Testis (tissue), 5 donors: ENCODE results near the gene TMEM63B. TPM values are rescaled to one million over a fixed set of nuclear protein-coding genes. Genes with fewer than 3 reads are reported as not detected.

Experiments
- DNase-seq: peaks from one replicate; pipeline ENCODE4 v3.0.0-alpha.2; 2019
- H3K27ac ChIP-seq, 2 donors: fragments of 200-600 bp; sonication (generic); one replicate each; pipeline ENCODE4 v1.5.1; 2019
- H3K27me3 ChIP-seq: fragments of 200-600 bp; sonication (generic); one replicate; pipeline ENCODE4 v1.5.1; 2019
- H3K36me3 ChIP-seq: fragments of 200-600 bp; sonication (generic); one replicate; pipeline ENCODE4 v1.5.1; 2017; ENCODE audit warnings: low read depth; ENCODE audit errors: missing control alignments
- H3K4me1 ChIP-seq: fragments of 200-600 bp; sonication (generic); one replicate; pipeline ENCODE4 v1.5.1; 2019
- H3K4me3 ChIP-seq, 2 donors: fragments of 200-600 bp; sonication (generic); one replicate each; pipeline ENCODE4 v1.5.1; 2017 to 2019
- H3K9me3 ChIP-seq: fragments of 200-600 bp; sonication (generic); one replicate; pipeline ENCODE4 v1.5.1; 2017
- CTCF ChIP-seq, 3 experiments: fragments of 450-650 bp in 2 of 3; fragments of 200-600 bp in 1 of 3; sonication (generic) in 1 of 3; IDR thresholded peaks; one replicate each; pipeline ENCODE4 v1.5.1; 2016 to 2019; ENCODE audit warnings: antibody characterized with exemption in 3 of 3, mild to moderate bottlenecking in 2 of 3, moderate library complexity in 1 of 3
- POLR2A ChIP-seq: fragments of 450-650 bp; IDR thresholded peaks from one replicate; pipeline ENCODE4 v1.6.1; 2017; ENCODE audit warnings: antibody characterized with exemption, mild to moderate bottlenecking, moderate library complexity
- WGBS, 2 donors: methylation state at CpG; one replicate each; pipeline ENCODE4 v1.1.5; 2018; 5-methylcytosine and 5-hydroxymethylcytosine counted together
- intact Hi-C: fragments of 100-400 bp; cut with DNase I; formaldehyde crosslinking; loops from one replicate; pipeline ENCODE4 v1.15.1; 2023; ENCODE audit warnings: low total_unique reads
- long read RNA-seq, 2 donors: transcript quantifications; one replicate each; lab custom pipeline, GENCODE V29; 2026
- polyA plus RNA-seq: library from polyadenylated mRNA; stranded (reverse); fragments of 350-450 nt; fragmentation: Illumina TruSeq; extraction: RNeasy Lipid Tissue Mini Kit (QIAGEN cat#74804); gene quantifications from one replicate; pipeline ENCODE4 v1.2.3, GENCODE V29; 2014; ENCODE audit warnings: low read depth, low replicate concordance; ENCODE audit not compliant: insufficient read depth
- total RNA-seq, 2 donors: library from RNA; depleted of rRNA; stranded (reverse); fragments of >200 nt; gene quantifications; one replicate each; pipeline ENCODE4 v1.2.3, GENCODE V29; 2016

TMEM63B gene
- total RNA-seq, result 100 to 1,000 TPM; 139 to 170 TPM
- polyA plus RNA-seq, result 79.0 TPM
- long read RNA-seq, donor 1, partial matches to known transcripts, result 0 of 2 reads
- long read RNA-seq, donor 1, other reads (novel, unspliced or antisense), result 0 of 2 reads
- long read RNA-seq, donor 2, partial matches to known transcripts, result 18 of 19 reads
- long read RNA-seq, donor 2, other reads (novel, unspliced or antisense), result 0 of 19 reads

DNA sequence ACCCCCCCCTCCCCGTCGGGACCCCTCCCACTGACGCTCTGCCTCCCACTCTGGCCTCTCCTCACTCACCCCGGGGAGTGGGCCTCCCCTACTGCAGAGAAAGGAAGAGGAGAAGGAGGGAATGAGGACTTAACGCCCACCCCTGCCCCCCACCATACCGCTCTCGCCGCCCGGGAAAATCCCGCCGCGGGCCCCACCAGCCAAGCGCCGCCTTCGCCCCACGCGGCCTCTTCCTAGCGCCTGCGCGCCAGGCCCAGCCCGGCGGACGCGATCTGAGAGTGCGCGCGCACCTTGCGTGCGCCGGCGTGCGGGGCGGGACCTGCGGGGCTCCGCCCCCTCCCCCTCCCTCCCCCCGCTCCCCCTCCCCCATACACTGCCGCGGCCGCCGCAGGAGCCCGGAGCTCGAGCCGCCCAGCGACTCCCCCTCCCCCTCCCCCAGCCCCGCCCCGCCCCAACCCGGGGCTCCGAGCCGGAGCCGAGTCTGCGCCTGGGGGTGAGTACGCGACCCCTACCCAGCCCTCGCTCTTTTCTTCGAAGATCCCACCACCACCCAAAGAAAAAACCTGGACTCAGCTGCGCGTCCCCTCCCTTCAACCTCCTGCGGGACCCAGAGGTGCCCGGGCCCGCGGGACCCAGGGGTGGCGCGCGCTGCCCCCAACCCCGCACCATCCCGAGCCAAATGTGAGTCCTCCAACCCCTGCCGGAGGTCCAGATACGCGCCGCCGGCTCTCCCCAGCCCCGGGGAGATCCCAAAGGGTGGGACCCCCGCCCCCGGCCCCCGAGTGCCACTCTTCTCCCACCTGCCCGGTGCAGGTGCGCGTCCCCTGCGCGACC lies at the start of gene TMEM63B, which contains the start of gene MRPL14:
TSS of gene TMEM63B (plus strand) at position 369 of the 834 bp plus-strand sequence. CDS start 7,031 bp downstream, outside the sequence.
TSS of gene MRPL14 (minus strand) at position 267 of the 834 bp plus-strand sequence. CDS start 10,841 bp downstream, outside the sequence.
- TF ChIP-seq POLR2A (peak; percentile 55), CTCF (IDR thresholded peaks at IDR 0.05) (no peak)
- Histone ChIP-seq H3K4me1 (peaks cover 35% of the 10 kb centered on the region), H3K36me3 (no peaks in the 10 kb centered on the region), H3K27ac (peak within 1 kb of the TSS; percentile 83 to 88), H3K9me3 (no peaks in the 10 kb centered on the region), H3K4me3 (peak within 1 kb of the TSS; percentile 86 to 89), H3K27me3 (no peaks in the 10 kb centered on the region)
- intact Hi-C loops, result no loop called here
- WGBS, 2 donors, result 0% methylated on average over 10 to 57 of the region's 80 CpGs
- DNase-seq, result peak; percentile 87

- no peak overlapping the region for H3K27ac ChIP-seq
- H3K4me3 ChIP-seq, result no peak overlapping the region
- no peaks in the 10 kb centered on the region for H3K27me3 ChIP-seq
- no peaks in the 10 kb centered on the region for H3K36me3 ChIP-seq
- DNase-seq, result no peak
- intact Hi-C loops, result loop anchor here (10.0 kb wide), 1 partner anchor 414 kb away; no protein-coding TSS in a partner anchor
- 97 to 98% methylated on average over 6 of the region's 6 CpGs for WGBS, 2 donors
- no peaks in the 10 kb centered on the region for H3K9me3 ChIP-seq
- H3K4me1 ChIP-seq, result peaks cover 23% of the 10 kb centered on the region
- TF ChIP-seq CTCF (IDR thresholded peaks at IDR 0.05) (no peak), POLR2A (no peak)
Observed at GRCh38 chr6:44078219-44078826, 49.0 kb upstream of the TMEM63B start.

GRCh38 chr6:44078827-44079671 lies 48.3 kb upstream of the TMEM63B start:
- Histone ChIP-seq H3K4me1 (peaks cover 16% of the 10 kb centered on the region), H3K9me3 (no peaks in the 10 kb centered on the region), H3K4me3 (no peak overlapping the region), H3K27ac (no peak overlapping the region), H3K36me3 (no peaks in the 10 kb centered on the region), H3K27me3 (no peaks in the 10 kb centered on the region)
- peak; percentile 80 for DNase-seq
- WGBS, 2 donors, result 39 to 46% methylated on average over 8 of the region's 8 CpGs
- intact Hi-C loops, result loop anchor here (10.0 kb wide), 1 partner anchor 414 kb away; no protein-coding TSS in a partner anchor
- no peak for TF ChIP-seq POLR2A
- peak; percentile 86 to 97 (median 92) for TF ChIP-seq CTCF (IDR thresholded peaks at IDR 0.05)

DNA sequence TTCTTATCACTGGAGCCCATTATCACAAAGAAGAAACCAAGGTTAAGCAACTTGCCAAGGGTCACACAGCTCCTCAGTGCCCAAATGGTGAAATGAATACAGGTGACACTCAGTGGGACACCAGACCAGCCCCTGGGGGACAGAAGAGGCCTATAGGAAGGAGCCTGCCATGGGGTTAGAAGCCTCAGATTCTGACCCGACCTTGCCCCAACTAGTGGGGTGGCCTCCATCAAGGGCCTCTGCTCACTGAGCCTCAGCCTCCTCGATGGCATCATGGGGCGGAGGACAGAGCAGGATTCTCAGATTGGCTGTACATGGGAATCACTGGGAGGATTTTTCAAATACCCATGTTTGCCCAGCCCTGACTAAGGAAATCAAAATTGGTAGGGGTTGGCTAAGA lies 47.7 kb upstream of the TMEM63B start:
- intact Hi-C loops, result loop anchor here (10.0 kb wide), 1 partner anchor 415 kb away; no protein-coding TSS in a partner anchor
- H3K4me1 ChIP-seq, result peaks cover 11% of the 10 kb centered on the region
- no peaks in the 10 kb centered on the region for H3K9me3 ChIP-seq
- WGBS, 2 donors, result 79 to 93% methylated on average over 3 of the region's 3 CpGs
- no peak overlapping the region for H3K4me3 ChIP-seq
- TF ChIP-seq CTCF (IDR thresholded peaks at IDR 0.05) (no peak), POLR2A (no peak)
- no peak for DNase-seq
- H3K27ac ChIP-seq, result no peak overlapping the region
- no peaks in the 10 kb centered on the region for H3K27me3 ChIP-seq
- no peaks in the 10 kb centered on the region for H3K36me3 ChIP-seq
